PC-9 (cell line): ENCODE measurements around the gene SF3B2.

ENCODE experiments used
- CTCF ChIP-seq: fragments of 200-600 bp; sonication (generic); conservative IDR thresholded peaks from 2 replicates; pipeline ENCODE4 v1.6.1; 2017; ENCODE audit warnings: mixed run types, antibody characterized with exemption, mild to moderate bottlenecking, moderate library complexity
- EZH2 ChIP-seq: fragments of 200-600 bp; sonication (generic); IDR thresholded peaks from 2 replicates; pipeline ENCODE4 v1.8.0; 2017; ENCODE audit warnings: antibody characterized with exemption, low read depth

- TF ChIP-seq CTCF (no peak), EZH2 (no peak)
These were observed 14.8 kb upstream of the SF3B2 start for GRCh38 chr11:66037327-66037726.
